NCI-H345 treated with DMSO at 0.1 percent for 48 hours (cell line): ENCODE results near the gene SLCO4A1.
"Not testable (repeated sequence)": the region's sequence is repeated elsewhere in the genome, so short reads cannot be mapped to it uniquely, and the experiment has no call there.

Source experiments
- DNase-seq: peaks from one replicate; lab custom pipeline; 2025; ENCODE audit not compliant: unreplicated experiment; lab: John Stamatoyannopoulos, UW

Gene SLCO4A1

DNA sequence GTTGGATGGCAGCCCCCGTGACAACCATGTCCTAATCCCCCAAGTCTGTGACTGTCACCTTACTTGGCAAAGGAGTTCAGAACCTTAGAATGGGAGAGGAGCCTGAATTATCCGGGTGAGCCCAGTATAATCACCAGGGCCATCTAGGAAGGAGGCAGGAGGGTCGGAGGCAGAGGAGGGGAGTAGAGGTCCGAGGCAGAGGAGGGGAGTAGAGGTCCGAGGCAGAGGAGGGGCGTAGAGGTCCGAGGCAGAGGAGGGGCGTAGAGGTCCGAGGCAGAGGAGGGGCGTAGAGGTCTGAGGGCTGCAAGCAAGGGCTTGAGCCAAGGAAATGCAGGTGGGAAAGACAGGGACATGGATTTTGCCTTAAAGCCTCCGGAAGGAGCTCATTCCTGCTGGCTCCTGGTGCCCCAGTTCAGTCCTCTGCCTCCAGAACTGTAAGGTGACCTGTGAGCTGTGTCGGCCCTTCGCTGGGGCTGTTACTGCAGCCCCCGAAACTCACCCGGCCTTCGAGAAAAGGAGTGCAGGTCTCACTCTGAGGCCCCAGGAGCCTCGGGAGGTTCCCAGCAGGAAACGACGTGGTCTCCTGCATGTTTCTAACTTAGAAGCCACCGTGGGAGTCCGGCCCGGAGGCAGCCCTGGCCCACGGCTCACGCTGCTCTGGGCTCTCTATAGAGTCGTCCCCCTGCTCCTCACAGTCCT lies 20.0 kb upstream of the SLCO4A1 start:
- no peak for DNase-seq

DNA sequence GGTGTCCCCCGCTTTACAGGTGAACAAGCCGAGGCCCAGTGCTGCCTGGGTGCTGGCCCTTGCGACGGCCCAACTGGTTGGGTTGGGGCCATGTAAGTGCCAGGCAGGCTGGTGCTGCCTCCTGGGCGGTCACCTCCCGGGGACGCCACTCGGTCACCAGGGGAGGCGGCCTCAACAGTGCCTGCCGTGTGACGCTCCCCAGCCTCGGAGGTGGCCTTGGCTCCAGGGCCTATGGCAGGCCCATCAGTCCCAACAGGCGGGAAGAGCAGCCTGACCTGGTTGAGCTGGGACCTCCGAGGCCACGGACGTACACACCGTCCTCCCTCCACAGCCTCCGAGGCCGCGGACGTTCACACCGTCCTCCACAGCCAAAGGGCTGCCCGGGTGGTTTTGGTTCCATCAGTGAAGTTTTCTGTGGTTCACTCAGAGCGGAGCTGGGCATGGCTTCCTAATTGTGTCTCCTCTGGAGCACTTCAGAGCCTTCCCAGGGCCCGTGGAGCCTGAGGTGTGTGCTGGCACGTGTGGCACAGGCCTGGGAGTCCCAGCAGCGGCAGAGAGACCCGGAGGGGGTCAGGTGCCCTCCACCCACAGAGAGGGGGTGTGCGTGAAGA lies 19.3 kb upstream of the SLCO4A1 start:
- DNase-seq = no peak

DNA sequence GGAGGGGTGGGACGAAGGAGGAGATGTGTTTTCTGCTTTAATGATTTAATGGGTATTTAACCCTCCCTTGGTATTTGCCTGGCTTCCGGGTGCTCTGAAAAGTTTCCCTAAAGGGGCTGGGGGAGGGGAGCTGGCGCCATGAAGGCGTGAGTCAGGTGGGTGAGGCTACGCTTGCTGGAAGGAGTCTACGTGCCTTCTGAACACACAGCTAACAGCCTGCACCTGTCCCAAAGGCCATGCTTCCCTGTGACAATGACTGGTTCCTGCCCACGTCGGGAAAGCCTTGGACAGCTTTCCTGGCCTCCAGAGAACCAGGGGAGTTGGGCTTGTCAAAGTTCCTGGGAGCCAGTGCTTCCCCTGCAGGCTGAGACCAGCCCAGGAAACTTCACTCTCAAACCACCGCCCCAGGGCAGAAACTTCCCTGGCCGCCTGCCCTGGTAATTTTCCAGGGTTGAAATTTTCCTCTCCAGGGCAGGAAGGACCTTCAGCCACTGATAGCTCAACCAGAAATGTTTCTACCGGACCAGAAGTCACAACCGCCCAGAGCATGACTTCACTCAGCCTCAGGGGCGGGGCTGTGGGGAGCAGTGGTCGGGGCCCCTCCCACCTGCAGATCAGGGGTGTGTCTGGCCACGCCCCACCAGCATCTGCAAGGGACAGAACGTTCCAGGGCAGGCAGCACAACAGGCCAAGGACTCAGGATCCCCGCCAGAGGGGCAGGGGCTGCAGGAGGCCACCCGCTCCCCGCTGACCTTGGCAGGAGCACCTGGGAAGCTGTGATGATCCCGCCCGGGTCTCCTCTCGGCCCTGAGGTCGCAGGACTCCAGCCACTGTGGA lies 18.6 kb upstream of the SLCO4A1 start:
- peak; percentile 13 for DNase-seq

DNA sequence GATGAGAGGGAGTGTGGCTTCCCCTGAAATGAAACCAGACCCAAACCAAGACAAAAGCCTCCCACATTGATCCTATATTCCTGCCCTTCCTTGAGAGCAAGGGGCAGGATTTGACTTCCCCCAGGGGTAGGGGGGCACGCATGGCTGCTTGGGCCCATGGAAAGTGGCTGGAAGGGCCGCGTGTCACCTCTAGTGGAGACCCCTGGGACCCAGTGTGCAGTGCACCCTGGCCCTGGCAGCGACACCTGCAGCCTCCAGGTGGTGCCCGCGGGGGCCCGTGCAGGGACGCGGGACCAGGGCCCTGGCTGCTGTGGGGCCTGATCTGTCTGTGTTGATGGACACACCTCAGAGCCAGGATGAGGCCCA lies 18.0 kb upstream of the SLCO4A1 start:
- no peak for DNase-seq

DNA sequence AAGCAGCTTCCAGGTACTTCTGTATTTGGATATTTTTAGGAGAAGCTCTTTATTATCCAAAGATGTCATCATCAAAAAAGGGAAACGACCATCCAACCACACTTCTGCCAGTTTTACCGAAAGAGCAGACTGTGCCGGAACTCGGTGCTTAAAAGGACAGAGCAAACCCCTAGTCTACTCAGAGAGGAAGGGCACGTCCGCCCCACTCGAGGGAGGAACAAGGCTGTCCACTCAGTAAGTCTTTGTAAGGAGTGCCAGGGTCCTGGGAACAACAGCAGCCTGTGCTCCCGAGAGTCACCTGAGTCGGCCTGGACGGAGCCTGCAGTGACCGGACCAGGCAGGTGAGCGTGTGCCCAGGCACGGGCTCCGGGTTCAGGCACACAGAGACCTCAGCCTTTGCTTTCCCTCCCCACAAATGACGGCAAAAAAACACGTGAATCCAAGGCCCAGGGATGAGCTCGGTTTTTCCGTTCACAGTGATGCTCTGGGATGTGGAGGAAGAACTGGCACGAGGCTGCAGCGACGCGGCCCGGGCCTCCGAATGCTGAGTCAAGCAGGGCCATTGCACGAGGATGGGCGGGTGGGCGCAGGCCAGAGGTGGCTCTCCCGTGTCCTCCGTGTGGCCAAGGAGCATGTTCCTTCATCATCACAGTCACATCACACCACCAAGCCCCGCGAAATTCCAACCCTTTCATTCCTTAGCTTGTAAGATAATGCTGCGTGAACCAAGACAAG lies 17.4 kb upstream of the SLCO4A1 start:
- DNase-seq = no peak

DNA sequence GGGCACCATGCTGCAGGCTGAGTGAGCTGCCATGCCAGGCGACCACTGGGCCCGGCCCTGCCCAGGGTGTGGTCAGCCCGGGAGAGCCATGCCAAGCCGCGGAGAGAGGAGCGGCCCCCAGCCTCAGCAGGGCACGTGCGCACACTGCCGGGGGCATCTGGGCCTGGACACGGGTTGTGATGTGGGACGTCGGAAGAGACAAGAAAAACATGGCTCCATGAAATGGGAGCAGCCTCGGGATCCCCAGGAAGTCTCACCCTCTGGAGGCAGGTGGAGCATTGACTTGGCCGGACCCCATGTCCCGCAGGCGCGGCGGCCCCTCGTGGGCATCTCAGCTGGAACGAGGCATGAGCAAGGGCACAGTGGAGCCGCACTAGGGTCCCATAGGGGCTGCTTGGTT lies 16.8 kb upstream of the SLCO4A1 start:
- DNase-seq = no peak

DNA sequence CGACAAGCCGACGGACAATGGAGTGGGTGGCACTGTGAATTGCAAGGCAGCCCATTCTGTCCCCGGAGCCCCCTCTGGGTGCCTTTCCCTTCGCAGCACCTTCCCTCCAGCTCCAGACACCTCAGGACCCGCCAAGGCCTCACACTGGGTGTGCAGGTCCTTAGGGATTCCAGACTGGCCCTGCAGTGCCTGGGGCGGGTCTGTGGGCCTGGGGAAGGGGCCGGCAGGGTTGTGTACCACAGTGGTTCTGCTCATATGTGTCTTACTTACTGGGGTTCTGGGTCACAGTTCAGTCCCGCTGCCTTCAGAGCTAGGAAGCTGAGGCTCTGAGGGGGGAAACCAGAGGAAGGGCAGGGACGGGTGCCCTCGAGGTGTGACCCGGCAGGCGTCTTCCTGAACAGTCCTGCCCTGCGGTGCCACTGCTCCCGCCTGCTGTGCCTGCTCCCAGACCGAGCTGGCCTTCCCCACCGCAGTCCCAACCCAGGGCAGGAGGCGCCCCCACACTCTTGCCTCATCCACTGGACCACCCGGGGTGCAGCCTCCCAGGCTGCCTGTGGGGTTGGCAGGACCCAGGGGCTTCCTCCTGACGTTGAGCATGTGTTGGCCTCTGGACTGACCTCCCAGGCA lies 16.3 kb upstream of the SLCO4A1 start:
- DNase-seq = no peak

DNA sequence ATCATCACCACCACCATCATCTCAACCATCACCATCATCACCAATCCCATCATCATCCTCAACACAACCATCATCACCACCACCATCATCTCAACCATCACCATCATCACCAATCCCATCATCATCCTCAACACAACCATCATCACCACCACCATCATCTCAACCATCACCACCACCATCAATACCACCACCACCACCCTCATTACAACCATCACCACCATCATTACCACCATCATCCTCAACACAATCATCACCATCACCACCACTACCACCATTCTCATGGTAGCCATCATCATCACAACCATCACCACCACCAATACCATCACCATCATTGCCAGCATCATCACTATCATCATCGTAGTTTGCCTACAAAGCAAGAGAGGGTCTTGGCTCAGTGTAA lies 14.9 kb upstream of the SLCO4A1 start:
- not testable (repeated sequence) for DNase-seq

DNA sequence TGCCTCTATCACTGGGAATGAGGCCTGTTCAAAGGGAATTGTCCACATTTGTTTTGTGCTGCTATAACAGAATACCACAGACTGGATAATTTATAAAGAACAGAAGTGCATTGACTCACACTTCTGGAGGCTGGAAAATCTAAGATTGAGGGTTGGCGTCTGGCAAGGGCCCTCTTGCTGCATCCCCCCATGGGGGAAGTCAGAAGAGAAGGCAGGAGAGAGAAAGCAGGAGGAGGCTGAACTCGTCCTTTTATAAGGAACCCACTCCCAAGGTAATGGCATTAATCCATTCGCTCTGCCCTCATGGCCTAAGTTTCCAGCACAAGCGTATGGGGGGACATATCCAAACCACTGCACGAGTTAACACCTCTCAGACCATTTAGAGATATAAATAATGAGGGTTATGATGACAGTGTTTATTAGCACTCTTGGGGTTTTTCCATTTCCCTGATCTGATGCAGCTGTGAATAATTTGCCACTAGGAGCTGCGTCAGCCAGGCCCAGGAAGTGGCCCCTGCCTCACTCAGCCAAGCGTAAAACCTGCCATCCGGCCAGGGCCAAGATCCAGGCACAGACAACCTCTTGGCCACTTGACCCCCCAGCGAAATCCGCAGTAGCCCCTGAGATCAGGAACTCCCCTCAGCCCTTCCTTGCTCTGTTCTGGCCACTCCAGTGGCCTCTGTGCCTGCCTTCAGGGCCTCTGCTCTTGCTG lies 14.2 kb upstream of the SLCO4A1 start:
- DNase-seq = no peak

DNA sequence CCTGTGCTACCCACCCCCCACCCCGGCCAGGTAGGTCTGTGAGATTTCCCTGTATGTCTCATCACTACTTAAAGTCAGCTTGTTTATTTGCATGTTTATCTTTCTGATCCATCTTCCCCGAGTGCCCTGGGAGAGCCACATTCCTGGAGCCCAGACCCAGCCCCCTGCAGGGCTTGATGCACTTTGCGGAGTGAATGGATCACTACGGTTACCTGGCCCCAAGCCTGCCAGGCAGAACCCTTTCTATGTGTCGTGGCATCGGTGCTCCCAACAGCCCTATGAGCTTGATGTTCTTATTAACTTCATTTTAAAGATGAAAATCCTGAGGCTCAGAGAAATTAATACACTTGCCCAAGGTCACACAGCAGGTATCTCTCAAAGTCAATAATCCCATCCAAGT lies 13.6 kb upstream of the SLCO4A1 start:
- DNase-seq = no peak

DNA sequence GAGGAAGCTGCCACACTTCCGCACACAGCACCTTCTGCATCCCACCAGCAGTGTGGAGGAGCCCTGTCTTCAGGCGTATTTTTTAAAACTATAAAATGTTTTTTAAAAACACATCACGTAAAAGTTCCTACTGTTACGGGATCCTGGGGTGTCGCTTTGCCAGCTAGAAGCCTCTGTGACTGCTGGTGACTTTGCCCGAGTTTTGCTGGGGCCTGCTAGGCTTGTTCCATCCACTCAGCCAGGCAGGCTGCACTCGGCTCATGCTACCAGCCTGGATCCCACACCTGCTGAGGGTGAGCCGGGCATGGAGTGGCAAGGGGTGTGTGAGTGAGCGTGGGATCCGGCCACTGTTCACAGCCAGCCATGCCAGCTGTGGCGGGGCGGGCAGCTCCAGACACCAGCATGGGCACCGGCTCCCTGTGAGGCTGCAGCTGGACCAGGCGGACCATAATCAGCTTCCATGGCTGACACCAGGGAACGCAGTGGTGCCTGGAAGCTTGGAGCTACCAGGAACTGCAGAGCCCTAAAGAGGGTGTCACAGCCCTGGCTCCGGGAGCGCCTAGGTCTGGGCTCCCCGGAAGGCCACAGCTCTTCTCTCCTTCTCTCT lies 12.3 kb upstream of the SLCO4A1 start:
- DNase-seq = no peak

DNA sequence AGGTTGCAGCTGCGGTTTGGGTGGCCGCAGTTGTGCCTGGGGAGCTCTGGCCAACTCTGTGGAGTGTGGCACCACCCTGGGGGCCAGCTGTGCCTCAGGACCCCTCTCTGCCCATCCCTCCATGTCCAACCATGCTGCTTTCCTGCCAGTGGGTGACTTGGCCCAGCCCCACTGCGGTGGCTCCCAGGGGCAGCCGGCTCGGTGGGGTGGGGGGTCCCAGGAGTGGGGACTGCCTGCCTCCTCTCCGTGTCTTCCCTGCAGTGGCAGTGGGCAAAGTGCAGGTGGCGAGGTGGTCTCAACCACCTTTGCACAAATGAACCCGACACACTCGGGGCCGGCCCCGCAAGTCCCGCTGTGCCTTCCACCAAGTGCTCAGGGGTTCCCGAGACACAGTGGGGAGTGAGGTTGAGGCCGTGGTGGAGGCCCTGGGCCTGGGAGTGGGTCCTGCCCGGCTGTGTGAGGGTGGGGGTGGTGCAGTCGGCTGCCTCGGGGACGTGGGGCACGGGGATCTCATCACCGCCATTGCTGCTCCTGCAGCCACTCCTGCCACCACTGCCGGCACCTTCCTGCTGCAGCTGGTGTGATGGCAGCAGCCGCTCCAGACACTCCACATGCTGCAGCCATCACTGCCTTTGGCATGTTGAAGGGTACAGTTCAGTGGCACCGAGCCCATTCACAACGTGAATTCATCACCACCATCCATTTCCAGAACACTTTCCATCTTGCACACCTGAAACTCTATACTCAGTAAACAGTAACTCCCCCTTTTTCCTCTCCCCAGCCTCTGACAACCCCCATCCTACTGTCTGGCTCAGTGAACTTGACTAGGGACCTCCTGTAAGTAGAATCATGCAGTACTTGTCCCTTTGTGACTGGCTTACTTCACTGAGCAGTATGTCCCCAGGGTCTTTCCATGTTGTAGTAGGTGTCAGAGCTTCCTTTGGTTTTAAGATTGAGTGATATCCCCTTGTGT lies 10.7 kb upstream of the SLCO4A1 start:
- DNase-seq = peak; percentile 93

DNA sequence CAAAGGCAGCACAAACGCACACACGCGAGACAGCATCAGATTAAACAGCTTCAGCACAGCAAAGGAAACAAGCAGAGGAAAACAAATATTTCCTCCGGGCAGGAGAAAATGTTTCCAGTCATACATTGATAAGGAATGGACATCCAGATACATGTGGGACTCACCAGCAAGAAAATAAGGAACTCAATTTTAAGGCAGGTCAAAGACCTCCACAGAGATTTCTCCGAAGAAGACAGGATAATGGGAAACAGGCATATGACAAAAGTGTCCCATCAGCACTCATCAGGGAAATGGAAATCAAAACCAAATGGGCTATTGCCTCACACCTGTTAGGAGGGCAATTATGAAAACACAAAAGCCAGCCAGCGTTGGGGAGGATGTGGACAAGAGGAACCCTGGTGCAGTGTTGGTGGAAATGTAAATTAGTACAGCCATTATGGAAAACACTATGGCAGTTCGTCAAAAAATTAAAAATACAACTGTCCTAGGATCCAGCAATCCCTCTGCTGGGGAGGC lies 9.7 kb upstream of the SLCO4A1 start:
- peak; percentile 22 for DNase-seq

DNA sequence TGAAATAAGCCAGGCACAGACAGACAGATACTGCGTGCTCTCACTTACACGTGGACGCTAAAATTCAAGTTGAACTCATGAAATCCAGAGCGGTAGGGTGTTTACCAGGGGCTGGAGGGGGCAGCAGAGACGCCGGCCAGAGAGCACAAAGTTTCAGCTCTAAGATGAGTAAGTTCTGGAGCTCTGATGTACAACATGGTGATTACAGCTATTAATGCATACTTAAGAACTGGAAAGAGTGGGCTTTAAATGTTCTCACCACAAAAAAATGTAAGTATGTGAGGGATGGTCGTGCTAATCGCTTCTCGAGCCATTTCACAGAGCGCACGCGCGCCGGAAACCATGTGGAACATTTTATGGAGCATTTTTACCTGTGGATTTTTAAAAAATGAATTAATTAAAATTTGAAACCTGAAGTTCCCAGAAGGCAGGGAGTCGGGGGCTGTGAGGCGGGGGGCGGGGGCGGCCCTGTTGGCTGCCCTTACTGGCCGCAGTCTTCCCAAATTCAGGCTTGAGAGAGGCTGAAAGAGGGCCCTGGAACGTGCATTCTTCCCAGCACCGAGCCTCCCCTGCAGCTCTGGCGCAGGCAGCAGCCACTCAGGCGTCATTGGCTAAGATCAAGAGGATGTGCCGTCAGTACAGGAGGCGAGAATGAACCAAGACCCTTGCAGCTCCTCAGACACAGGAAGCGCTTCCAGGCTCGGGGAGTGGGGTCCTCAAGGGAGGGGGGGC lies 8.5 kb upstream of the SLCO4A1 start:
- no peak for DNase-seq

DNA sequence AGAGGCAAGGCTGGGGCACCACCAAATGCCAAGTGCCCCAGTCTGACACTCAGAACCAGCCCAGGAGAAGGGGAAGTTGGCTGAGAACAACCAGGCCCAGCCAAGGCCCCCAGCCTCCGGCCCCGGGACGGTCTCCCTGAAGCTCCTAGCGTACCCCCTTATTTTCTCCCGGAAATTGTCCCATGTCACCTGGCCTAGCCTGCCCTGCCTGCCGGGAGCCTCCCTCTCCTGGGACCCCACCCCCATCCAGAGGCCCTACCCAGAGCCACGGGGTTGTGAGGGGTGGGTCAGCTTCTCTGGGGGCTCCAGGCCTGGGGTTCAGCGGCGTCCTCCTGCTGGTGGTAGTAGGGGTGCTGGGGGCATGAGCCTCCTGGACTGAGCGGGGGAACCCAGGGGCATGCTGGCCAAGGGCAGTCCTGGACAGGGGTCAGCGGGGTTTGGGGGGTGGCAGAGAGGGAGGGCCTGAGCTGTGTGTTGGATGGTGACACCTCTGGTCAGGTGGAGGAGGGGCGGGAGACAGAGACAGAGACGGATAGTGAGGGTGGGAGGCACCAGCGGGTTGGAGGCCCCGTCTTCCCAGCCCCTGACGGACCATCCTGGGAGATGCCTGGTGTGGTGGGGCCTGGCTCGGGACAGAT lies 7.9 kb upstream of the SLCO4A1 start:
- DNase-seq = no peak

DNA sequence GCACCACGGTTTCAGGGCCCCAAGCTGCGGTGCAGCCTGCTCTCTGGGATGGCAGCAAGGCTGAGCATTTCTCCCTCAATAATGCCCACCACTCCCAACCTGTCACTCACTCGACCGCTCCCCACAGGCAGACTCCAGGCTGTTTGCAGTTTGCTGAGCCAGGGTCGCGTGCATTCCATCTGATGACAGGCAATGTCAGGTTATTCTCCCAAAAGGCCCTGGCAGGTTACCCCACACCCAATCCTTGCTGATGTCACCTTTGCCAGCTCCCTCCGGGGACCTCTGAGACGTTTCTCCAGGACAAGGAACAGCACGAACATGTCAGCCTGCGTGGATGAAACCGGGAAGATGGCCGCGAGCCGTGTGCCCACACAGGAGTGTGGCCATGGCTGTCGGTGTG lies 7.1 kb upstream of the SLCO4A1 start:
- DNase-seq = no peak

DNA sequence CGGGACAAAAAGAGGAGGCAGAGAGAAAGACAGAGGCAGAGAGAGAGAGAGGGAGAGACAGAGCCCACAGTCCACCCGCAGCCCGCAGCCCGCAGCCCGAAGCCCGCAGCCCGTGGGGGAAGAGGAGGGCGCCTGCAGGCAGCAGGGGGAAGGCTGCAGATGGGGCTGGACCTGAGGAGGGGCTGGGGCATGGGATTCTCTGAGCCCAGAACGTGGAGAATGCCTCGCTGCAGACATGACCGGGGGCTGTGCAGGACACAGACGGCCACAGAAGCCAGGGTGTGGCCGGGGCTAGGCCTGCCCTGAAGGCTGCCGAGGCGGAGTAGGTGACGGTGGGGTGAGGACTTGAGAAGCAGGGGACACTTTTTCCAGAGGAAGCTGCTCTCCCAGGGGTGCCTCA lies 6.5 kb upstream of the SLCO4A1 start:
- no peak for DNase-seq

DNA sequence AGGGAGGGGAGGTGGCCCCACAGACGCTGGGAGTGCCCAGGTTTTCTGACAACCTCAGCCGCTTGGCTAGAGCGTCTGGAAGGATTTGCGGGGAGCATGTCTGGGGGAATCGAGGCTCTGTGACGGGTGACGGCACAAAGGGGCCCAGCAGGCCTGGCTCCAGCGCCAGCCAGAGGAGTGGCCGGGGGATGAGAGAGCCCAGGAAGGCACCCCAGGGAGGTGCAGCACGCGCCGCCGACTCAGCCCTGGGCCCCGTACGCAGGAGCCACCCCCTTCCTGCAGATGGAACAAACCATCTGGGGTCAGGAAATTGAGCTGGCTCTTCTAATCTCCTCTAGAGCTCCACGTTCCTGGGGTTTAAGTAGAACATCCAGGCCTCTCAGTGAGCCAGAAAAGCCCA lies 5.9 kb upstream of the SLCO4A1 start:
- no peak for DNase-seq
